Measurements from ENCODE around the gene UQCC3. TPM values are rescaled to one million over a fixed set of nuclear protein-coding genes. Genes with fewer than 3 reads are reported as not detected.
A peak's percentile ranks its signal among the peaks of the same experiment; 100 is the strongest.

Gene UQCC3
- total RNA-seq, 1 experiment from 2014 or later: 23.9 TPM

DNA sequence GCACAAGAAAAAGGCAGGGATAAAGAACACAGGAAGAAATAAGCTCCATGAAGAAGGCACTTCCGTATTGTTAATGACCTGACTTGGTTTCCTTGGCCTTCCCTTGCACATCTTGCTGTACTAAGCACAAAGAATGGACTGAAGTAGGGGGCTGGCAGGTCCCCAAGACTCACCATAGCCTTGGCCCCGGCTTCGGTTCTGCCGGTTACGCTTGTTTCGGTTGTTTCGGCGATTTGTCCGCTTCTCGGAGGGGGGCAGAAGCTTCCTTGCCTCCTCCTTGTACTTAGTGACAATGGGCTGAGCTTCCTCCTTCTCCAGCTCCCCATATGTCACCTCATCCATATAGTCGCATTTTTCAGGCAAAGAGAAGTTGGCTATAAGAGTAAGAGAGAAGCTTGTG lies 45.3 kb downstream of the UQCC3 start:
- Mint-ChIP-seq H3K36me3 (ENCODE audit: insufficient read depth, unreplicated experiment) (peaks cover 100% of the 10 kb centered on the region), H3K27ac (ENCODE audit: unreplicated experiment) (no peak overlapping the region), H3K4me1 (ENCODE audit: low read depth, unreplicated experiment) (peaks cover 39% of the 10 kb centered on the region), H3K9me3 (ENCODE audit: unreplicated experiment) (no peaks in the 10 kb centered on the region), H3K4me3 (ENCODE audit: unreplicated experiment) (no peak overlapping the region), H3K27me3 (ENCODE audit: insufficient read depth, unreplicated experiment) (no peaks in the 10 kb centered on the region)
- CTCF ChIA-PET: no interaction called here
- POLR2A ChIA-PET: no interaction called here
- Histone ChIP-seq H3K9me3 (no peaks in the 10 kb centered on the region), H3K4me3 (ENCODE audit: low read depth, low read length) (no peak overlapping the region), H3K27me3 (replicated peaks; ENCODE audit: control insufficient read depth, insufficient read depth, low read length) (no peaks in the 10 kb centered on the region), H3K36me3 (ENCODE audit: control insufficient read depth, insufficient read depth, low read length) (peaks cover 21% of the 10 kb centered on the region), H3K4me1 (peaks cover 24% of the 10 kb centered on the region)
- intact Hi-C loops (cut with micrococcal nuclease; ENCODE audit: unreplicated experiment): no loop called here
- TF ChIP-seq, protein P1, sequence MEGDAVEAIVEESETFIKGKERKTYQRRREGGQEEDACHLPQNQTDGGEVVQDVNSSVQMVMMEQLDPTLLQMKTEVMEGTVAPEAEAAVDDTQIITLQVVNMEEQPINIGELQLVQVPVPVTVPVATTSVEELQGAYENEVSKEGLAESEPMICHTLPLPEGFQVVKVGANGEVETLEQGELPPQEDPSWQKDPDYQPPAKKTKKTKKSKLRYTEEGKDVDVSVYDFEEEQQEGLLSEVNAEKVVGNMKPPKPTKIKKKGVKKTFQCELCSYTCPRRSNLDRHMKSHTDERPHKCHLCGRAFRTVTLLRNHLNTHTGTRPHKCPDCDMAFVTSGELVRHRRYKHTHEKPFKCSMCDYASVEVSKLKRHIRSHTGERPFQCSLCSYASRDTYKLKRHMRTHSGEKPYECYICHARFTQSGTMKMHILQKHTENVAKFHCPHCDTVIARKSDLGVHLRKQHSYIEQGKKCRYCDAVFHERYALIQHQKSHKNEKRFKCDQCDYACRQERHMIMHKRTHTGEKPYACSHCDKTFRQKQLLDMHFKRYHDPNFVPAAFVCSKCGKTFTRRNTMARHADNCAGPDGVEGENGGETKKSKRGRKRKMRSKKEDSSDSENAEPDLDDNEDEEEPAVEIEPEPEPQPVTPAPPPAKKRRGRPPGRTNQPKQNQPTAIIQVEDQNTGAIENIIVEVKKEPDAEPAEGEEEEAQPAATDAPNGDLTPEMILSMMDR (IDR thresholded peaks at IDR 0.05; ENCODE audit: insufficient read depth in 1 of 2, low read depth in 1 of 2, low read length in 1 of 2, severe bottlenecking in 1 of 2, unreplicated experiment in 1 of 2): no peak
- no peak for DNase-seq
- no TSS peak for BruUV-seq (replicated peaks)

DNA sequence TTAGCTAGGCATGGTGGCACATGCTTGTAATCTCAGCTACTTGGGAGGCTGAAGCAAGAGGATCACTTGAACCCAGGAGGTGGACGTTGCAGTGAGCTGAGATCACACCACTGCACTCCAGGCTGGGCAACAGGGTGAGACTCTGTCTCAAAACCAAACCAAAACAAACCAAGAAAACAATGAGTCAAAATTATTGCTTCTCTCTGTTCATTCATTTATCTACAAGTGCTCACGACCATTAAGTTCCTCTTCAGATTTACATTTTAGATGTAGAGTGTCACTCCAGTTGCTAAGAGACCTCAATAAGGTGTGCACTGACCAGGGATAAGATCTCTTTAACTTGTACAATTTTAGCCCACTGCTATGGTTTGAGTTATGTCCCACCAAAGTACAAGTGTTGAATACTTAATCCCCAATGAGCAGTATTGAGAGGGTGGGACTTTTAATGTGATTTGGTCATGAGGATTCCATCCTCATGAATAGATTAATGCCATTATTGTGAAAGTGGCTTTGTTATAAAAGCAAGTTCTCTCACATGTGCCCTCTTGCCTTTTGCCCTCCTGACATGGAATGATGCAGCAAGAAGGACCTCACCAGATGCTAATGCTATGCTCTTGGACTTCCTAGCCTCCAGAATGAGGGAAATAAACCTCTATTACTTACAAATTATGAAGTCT lies 48.0 kb downstream of the UQCC3 start:
- Mint-ChIP-seq H3K27ac (ENCODE audit: unreplicated experiment) (no peak overlapping the region), H3K4me1 (ENCODE audit: low read depth, unreplicated experiment) (peaks cover 42% of the 10 kb centered on the region), H3K4me3 (ENCODE audit: unreplicated experiment) (no peak overlapping the region), H3K27me3 (ENCODE audit: insufficient read depth, unreplicated experiment) (no peaks in the 10 kb centered on the region), H3K36me3 (ENCODE audit: insufficient read depth, unreplicated experiment) (peaks cover 100% of the 10 kb centered on the region), H3K9me3 (ENCODE audit: unreplicated experiment) (no peaks in the 10 kb centered on the region)
- ChIA-PET CTCF (no interaction called here), POLR2A (interaction anchor here (0.8 kb wide), 1 partner anchor 39 kb away, joined by 5 read pairs; no protein-coding TSS in a partner anchor)
- Histone ChIP-seq H3K4me1 (peaks cover 15% of the 10 kb centered on the region; the same call in 1 of the 2 replicates), H3K9me3 (no peaks in the 10 kb centered on the region), H3K36me3 (ENCODE audit: control insufficient read depth, insufficient read depth, low read length) (peaks cover 21% of the 10 kb centered on the region), H3K4me3 (ENCODE audit: low read depth, low read length) (no peak overlapping the region), H3K27me3 (replicated peaks; ENCODE audit: control insufficient read depth, insufficient read depth, low read length) (no peaks in the 10 kb centered on the region)
- intact Hi-C loops (cut with micrococcal nuclease; ENCODE audit: unreplicated experiment): no loop called here
- TF ChIP-seq, protein P1 (IDR thresholded peaks at IDR 0.05; ENCODE audit: insufficient read depth in 1 of 2, low read depth in 1 of 2, low read length in 1 of 2, severe bottlenecking in 1 of 2, unreplicated experiment in 1 of 2): no peak
- BruUV-seq (replicated peaks): no TSS peak
- DNase-seq: no peak

DNA sequence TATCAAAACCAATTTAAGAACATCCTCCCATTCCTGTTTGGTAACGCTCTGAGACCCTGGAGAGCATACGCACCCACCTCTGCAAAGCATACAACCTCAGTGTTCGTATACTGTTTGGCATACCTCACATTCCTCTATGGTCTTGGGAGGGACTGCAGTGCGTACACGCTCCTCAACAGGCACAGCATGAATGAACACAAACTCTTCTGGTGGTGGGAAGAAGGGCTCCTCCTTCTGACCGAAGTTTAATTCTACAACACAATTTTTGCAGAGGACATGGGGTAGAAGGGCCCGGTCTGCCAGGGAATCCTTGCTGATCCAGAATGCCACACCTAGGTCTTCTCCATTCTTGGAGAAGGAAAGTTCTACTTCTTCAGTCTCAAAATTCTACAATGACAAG lies 50.5 kb downstream of the UQCC3 start:
- no peak overlapping the region for H3K4me3 ChIP-seq (ENCODE audit: low read depth, low read length)
- Mint-ChIP-seq H3K9me3 (ENCODE audit: unreplicated experiment) (no peaks in the 10 kb centered on the region), H3K36me3 (ENCODE audit: insufficient read depth, unreplicated experiment) (peaks cover 100% of the 10 kb centered on the region), H3K27me3 (ENCODE audit: insufficient read depth, unreplicated experiment) (no peaks in the 10 kb centered on the region), H3K27ac (ENCODE audit: unreplicated experiment) (peak overlapping the region; percentile 37), H3K4me3 (ENCODE audit: unreplicated experiment) (peak overlapping the region; percentile 25), H3K4me1 (ENCODE audit: low read depth, unreplicated experiment) (peaks cover 36% of the 10 kb centered on the region)
- peaks cover 14% of the 10 kb centered on the region for H3K36me3 ChIP-seq (ENCODE audit: control insufficient read depth, insufficient read depth, low read length)
- BruUV-seq (replicated peaks): TSS peak; percentile 26
- intact Hi-C loops (cut with micrococcal nuclease; ENCODE audit: unreplicated experiment): loop anchor here (1.0 to 10.0 kb wide), 3 partner anchors 9 to 133 kb away; no protein-coding TSS in a partner anchor
- H3K27me3 ChIP-seq (replicated peaks; ENCODE audit: control insufficient read depth, insufficient read depth, low read length): no peaks in the 10 kb centered on the region
- TF ChIP-seq, protein P1 (IDR thresholded peaks at IDR 0.05; ENCODE audit: insufficient read depth in 1 of 2, low read depth in 1 of 2, low read length in 1 of 2, severe bottlenecking in 1 of 2, unreplicated experiment in 1 of 2): peak; percentile 49 to 54
- POLR2A ChIA-PET: no interaction called here
- no peaks in the 10 kb centered on the region for H3K9me3 ChIP-seq
- CTCF ChIA-PET: no interaction called here
- peaks cover 23% of the 10 kb centered on the region for H3K4me1 ChIP-seq
- peak; percentile 73 to 80 for DNase-seq

Other genes starting within 250 kb of the UQCC3 start
- 312 and 324 TPM in 2 replicates for gene AHNAK, start 124.9 kb upstream of the UQCC3 start, total RNA-seq (2022)
- gene EEF1G, start 97.8 kb upstream of the UQCC3 start, total RNA-seq (2022): 2,004 and 2,035 TPM in 2 replicates
- gene TUT1, start 80.2 kb upstream of the UQCC3 start, total RNA-seq (2022): 27.2 and 30.2 TPM in 2 replicates
- gene MTA2, start 69.8 kb upstream of the UQCC3 start, total RNA-seq (2022): 134 and 135 TPM in 2 replicates
- 61.2 and 68.7 TPM in 2 replicates for gene EML3, start 58.9 kb upstream of the UQCC3 start, total RNA-seq (2022)
- gene ROM1, start 58.4 kb upstream of the UQCC3 start, total RNA-seq (2022): 1.1 and 1.3 TPM in 2 replicates
- 37.2 and 37.6 TPM in 2 replicates for gene B3GAT3, start 49.7 kb upstream of the UQCC3 start, total RNA-seq (2022)
- gene GANAB, start 25.1 kb upstream of the UQCC3 start, total RNA-seq (2022): 414 and 442 TPM in 2 replicates
- gene INTS5, start 18.4 kb upstream of the UQCC3 start, total RNA-seq (2022): 22.2 TPM in 2 replicates
- gene C11orf98, start 6.5 kb upstream of the UQCC3 start, total RNA-seq (2022): 115 and 123 TPM in 2 replicates
- gene CSKMT, start 6.4 kb upstream of the UQCC3 start, total RNA-seq (2022): 38.2 and 40.1 TPM in 2 replicates
- gene LBHD1, start 594 bp downstream of the UQCC3 start, total RNA-seq (2022): 11.9 and 13.6 TPM in 2 replicates
- gene UBXN1, start 7.4 kb downstream of the UQCC3 start, total RNA-seq (2022): 116 and 118 TPM in 2 replicates
- 0.35 and 0.64 TPM in 2 replicates for gene LRRN4CL, start 17.9 kb downstream of the UQCC3 start, total RNA-seq (2022)
- gene BSCL2, start 35.8 kb downstream of the UQCC3 start, total RNA-seq (2022): 39.2 and 48.2 TPM in 2 replicates
- not detected in 2 replicates for gene GNG3, start 36.0 kb downstream of the UQCC3 start, total RNA-seq (2022)
- gene HNRNPUL2, start 55.8 kb downstream of the UQCC3 start, total RNA-seq (2022): 60.0 and 62.9 TPM in 2 replicates
- gene TTC9C, start 56.8 kb downstream of the UQCC3 start, total RNA-seq (2022): 47.0 and 53.6 TPM in 2 replicates
- gene ZBTB3, start 82.5 kb downstream of the UQCC3 start, total RNA-seq (2022): 8.2 and 10.9 TPM in 2 replicates
- gene POLR2G, start 89.9 kb downstream of the UQCC3 start, total RNA-seq (2022): 139 TPM in 2 replicates
- gene TAF6L, start 99.7 kb downstream of the UQCC3 start, total RNA-seq (2022): 26.8 and 30.1 TPM in 2 replicates
- 59.9 and 68.4 TPM in 2 replicates for gene TMEM179B, start 115.7 kb downstream of the UQCC3 start, total RNA-seq (2022)
- gene TMEM223, start 120.3 kb downstream of the UQCC3 start, total RNA-seq (2022): 22.7 and 28.1 TPM in 2 replicates
- gene NXF1, start 133.8 kb downstream of the UQCC3 start, total RNA-seq (2022): 77.5 and 77.6 TPM in 2 replicates
- gene STX5, start 160.4 kb downstream of the UQCC3 start, total RNA-seq (2022): 39.9 and 44.2 TPM in 2 replicates
- gene TEX54, start 161.2 kb downstream of the UQCC3 start, total RNA-seq (2022): 0.95 TPM in 1 of 2 replicates, not detected in the other
- 112 and 115 TPM in 2 replicates for gene WDR74, start 167.9 kb downstream of the UQCC3 start, total RNA-seq (2022)
- 763 and 879 TPM in 2 replicates for gene SLC3A2, start 209.2 kb downstream of the UQCC3 start, total RNA-seq (2022)
- not detected in 2 replicates for gene CHRM1, start 249.7 kb downstream of the UQCC3 start, total RNA-seq (2022)